HG03196 (cell line): Measurements from ENCODE around the gene PAQR4.

ENCODE experiments used
- ATAC-seq: cut with Tn5 transposase; IDR thresholded peaks from one replicate; pipeline ENCODE4 v1.9.1; 2021; ENCODE audit not compliant: unreplicated experiment

PAQR4 gene

GRCh38 chr16:2977440-2977839, 8.3 kb downstream of the PAQR4 start:
- ATAC-seq = no peak

GRCh38 chr16:2979669-2980226, 10.6 kb downstream of the PAQR4 start:
- ATAC-seq = peak; percentile 3

- ATAC-seq = peak; percentile 55
Observed at GRCh38 chr16:2980227-2981176, 11.4 kb downstream of the PAQR4 start, which contains the start of gene PKMYT1. Gene PKMYT1 (minus strand): TSS chr16:2980446. CDS start chr16:2979657, 789 bp downstream.

DNA sequence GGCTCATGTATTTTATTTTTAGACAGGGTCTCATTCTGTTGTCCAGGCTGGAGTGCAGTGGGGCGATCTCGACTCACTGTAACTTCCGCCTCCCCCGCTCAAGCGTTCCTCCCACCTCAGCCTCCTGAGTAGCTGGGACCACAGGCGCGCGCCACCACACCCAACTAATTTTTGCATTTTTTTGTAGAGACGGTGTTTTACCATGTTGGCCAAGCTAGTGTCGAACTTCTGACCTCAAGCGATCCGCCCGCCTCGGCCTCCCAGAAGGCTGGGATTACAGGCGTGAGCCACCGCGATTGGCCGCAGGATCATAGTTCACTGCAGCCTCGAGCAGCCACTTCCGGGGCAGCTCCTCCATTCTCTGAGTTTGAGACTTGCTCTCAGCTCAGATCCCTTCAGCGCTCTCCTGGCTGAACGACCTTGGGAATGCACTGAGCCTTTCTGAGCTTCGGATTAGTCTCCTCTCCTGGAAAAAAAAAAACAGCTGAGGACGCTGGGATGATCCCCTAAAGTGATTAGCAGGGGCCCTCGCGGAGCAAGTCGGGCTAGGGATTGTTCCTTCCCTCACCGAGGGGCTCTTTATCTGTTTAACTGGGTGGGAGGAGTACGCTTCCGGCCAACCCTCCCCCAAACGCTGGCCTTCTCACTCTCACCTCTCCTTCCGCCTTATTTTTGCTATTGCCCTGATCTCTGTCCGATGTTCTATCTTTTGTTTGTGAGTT, 12.2 kb downstream of the PAQR4 start:
- ATAC-seq = no peak

DNA sequence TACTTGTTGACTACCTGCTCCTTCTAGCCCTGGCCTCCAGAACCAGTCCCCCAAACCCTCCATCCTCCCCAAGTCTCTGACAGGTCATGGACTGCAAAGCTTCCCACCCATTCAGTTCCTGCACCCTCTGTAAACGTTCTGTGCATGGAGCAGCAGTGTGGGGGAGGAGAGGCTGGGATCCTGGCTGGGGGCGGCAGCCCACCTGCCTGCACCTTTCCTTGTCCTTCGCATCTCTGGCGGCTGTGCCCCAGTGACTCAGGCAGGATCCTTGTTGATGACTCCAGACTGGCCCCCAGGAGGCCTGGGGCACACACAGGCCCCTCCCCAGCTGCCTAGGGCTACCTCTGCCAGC, 12.7 kb downstream of the PAQR4 start:
- no peak for ATAC-seq

DNA sequence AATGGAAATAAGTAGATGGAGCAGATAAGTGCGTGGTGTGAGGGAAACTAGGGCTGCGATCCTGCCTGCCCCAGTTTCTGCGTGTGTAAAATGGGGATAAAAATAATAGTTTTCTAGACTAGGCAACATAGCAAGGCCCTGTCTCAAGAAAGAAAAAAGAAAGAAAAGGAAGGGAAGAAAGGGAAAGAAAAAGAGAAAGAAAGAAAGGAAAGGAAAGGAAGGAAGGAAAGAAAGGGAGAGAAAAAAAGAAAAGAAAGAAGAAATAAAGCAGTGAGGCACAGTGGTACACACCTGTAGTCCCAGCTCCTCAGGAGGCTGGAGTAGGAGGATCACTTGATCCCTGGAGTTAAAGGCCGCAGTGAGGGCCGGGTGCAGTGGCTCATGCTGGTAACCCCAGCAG, 13.3 kb downstream of the PAQR4 start:
- ATAC-seq = no peak

- ATAC-seq = peak; percentile 36
Observed at GRCh38 chr16:2983706-2984136, 14.6 kb downstream of the PAQR4 start.

- no peak for ATAC-seq
Observed at GRCh38 chr16:2985462-2985861, 16.3 kb downstream of the PAQR4 start.

DNA sequence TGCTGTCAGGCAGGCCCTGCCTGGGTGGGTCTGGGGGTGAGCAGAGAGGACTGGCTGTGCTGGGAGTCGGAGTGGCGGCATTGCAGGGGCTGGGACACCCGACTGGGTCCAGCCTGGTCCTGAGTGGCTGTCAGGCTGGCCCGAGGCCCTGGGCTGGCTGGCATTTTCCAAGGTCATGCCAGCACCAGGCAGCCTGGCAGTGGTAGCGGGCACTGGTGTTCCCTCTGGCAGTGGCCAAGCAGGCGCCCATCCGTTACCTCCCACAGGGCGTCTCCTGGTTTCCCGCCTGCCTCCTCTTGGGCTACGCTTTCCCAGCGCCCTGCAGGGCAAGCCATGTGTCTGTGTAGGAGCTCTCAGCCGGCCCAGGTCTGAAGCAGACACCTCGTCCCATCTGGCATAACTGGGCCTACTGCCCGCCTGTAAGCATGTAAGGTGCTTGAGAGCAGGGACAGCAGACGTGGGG, 16.8 kb downstream of the PAQR4 start:
- ATAC-seq = no peak

DNA sequence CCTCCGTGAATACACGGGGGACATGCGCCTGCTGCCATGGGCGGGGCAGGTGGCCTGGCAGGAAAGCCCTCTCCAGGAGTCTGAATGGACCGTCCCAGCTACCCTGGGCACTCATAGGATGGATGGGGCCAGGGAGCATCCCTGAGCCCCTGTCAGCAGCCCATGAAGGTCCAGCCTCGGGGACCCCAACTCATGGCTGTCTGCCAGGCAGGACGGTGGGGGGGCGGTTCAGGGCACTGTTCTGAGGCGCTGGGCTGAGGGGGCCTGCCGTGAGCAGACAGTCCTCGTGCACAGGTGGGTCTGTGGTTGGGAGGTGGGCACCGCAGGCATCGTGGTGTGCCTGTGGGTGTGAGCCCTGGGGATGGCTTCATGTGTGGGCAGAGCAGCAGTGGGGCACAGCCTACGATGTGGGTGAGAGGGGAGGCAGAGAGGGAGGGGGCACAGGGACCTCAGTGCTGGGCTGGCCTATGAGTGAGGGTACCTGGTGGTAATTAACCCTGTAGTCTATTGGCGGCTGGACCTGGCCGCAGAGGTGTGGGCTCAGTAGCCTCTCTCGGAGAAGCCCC, 17.6 kb downstream of the PAQR4 start:
- no peak for ATAC-seq

DNA sequence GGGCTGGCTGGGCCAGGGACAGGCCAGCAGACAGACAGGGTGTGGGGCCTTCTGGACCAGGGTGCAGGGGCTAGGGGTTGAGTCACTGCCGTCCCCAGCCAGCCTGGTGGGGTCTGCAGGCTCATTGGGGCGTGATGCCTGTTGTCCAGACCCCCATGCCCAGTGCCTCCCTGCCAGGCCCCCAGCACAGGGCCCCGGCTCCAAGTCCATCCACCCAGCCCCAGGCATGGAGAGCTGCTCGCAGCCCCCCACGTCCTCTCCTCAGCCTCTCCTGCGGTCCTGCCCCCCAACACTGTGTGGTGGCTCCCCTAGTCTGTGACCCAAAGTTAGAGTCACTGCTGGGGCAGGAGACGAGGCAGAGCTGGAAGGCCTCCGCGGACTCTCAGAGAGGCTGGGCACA, 18.1 kb downstream of the PAQR4 start:
- ATAC-seq = no peak

- no peak for ATAC-seq
Observed at GRCh38 chr16:2987833-2988232, 18.7 kb downstream of the PAQR4 start.

DNA sequence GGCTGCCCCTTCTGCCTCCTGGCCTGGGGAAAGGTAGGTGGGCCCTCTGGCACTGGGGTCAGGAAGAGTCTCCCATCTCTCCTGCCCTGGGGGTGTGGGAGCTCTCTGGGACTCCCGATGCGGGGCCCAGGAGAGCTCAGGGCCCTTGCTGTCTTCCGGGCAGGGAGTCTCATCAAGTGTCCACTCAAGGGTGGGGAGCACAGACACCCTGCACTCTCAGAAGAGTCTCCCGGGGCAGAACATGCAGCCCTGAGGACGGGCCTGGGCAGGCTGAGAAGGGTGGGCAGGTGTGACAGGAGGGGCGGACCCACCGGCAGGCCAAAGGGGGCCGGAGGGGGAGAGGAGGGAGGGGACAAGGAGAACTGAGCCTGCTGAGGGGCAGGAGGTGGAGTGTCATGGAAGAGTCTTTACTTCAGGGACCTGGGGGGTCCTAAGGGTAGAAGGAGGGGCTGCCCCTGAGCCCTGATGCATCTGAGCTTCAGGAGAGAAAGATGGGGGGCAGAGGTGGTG, 19.5 kb downstream of the PAQR4 start:
- no peak for ATAC-seq

DNA sequence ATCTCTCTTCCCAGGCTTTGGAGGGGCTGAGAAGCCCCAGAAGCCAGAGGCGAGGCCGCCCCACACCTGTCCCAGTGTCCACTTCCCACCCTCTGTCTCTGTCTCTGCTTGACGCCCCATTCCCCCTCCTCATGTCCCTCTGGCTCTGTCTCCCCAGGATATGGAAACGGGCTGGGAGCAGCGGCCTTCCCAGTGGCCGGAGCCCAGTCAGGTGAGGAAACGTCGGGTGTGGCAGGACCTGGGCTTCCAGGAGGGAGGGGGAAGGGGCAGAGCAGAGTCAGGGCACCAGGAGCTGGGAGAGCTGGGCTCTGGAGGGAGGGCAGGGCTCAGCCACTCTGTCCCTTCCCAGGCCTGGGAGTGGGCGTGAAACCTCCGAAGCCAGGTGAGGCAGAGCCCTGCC, 21.7 kb downstream of the PAQR4 start:
- ATAC-seq = no peak

DNA sequence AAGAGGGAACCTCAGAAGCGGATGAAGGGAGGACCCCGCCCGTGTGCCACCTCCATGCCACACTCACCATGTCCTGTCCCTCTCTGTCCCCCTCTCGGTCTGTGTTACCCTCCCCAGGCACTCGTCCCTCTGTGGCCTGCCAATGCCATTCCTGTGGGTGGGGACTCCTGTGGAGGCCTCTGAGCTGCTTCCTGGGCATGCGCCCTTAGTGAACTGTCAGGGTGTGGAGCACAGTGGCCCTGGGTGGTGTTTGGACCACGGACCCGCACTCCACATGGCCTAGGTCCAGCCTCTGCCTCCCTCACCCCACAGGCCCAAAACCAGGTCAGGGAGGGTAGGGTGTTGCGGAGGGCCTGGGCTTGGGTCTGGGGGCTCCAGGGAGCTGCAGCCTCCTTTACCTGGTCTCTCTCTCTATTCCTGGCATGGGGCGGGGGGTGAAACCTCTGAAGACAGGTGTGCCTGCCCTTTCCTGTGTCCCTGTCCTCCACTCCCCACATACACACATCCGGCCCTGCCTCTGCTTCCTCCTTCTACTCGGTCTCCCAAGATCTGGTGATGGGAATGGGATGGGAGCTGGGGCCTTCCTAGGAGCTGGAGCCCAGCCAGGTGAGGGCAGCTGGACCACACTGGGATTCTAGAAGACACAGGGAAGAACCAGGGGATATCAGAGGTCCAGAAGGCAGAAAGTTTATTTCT, 22.6 kb downstream of the PAQR4 start:
- ATAC-seq = no peak

DNA sequence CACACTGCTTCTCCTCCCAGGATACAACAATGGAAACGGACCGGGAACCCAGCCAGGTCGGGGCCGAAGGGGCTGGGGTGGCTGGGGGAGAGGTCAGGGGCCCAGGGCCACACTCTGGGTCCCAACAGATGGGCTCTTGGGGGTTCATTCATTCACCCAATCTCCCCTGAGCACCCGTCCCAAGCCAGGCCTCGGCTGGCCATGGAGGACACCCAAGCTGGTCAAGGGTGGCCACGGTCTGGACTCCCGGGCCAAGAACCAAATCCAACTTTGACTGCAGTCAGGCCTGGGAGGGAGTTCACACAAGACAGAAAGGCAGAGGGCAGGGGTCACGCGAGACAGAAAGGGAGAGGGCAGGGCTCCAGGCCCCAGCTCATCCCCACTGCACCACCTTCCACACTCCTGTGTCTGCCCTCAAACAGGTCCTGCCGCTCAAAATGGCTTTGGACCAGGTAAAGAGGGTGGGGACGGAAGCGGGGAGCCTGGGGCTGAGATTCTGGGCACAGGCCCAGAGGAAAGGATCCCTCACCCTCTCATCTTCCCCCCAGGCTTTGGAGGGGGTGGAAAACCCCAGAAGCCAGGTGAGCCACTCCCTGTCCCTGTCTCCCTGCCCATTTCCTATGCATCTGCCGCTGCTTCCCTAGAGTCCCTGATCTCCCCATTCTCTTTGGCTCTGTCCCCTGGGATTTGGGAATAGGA, 23.4 kb downstream of the PAQR4 start:
- ATAC-seq = no peak

DNA sequence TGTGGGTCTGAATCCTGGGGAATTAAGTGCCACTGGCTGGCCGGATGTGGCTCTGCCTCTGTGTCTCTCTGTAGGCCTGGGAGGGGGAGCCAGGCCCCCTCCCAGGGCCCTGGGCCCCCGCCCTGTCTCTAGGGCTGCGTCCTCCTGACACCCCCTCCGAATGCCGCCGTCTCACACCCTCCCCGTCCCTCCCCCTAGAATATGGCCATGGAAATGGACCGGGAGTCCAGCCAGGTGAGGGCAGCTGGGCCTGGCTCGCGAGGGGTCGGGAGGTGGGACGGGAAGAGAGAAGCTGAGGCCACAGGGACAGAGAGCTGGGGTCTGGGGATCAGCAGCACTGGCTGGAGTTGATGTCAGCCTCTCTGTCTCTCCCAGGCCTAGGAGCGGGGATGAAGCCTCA, 27.1 kb downstream of the PAQR4 start:
- no peak for ATAC-seq

DNA sequence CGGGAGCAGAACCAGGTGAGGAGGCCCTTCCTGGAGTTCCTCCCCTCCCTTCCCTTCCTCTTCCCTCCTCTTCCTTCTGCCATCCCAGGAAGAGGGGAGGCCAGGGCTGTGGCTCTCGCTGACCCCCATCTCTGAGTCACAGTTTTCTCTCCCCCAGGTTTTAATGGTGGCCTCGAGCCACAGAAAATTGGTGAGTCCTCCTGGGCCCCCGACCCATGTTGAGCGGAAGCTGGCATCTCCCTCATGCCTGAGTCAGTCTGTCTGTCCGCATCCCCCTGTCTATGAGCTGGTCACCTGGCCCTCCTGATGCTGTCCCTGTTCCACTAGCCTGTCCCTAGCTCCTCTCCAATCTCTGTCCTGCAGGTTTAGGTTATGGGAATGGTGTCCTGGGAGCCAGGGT, 30.8 kb downstream of the PAQR4 start:
- no peak for ATAC-seq

GRCh38 chr16:3000540-3000939, 31.4 kb downstream of the PAQR4 start:
- ATAC-seq = no peak

GRCh38 chr16:3001316-3001715, 32.2 kb downstream of the PAQR4 start:
- no peak for ATAC-seq
